Ovary (tissue), 9 donors: ENCODE data around the gene FAM234B. TPM values are rescaled to one million over a fixed set of nuclear protein-coding genes. Genes with fewer than 3 reads are reported as not detected.

Experiments used
- DNase-seq, 5 donors: peaks; one replicate each; pipeline ENCODE4 v3.0.0-alpha.2; 2019 to 2020
- H3K27ac ChIP-seq, 2 donors: fragments of 200-600 bp; one replicate each; pipeline versions ENCODE4 v1.5.1 to v1.8.0; 2019 to 2022
- H3K27me3 ChIP-seq: fragments of 200-600 bp; one replicate; pipeline ENCODE4 v1.8.0; 2022
- H3K36me3 ChIP-seq: fragments of 200-600 bp; sonication (generic); one replicate; pipeline ENCODE4 v1.5.1; 2019
- H3K4me1 ChIP-seq: one replicate; pipeline ENCODE4 v1.8.1; 2013; ENCODE audit warnings: mild to moderate bottlenecking, moderate library complexity; ENCODE audit not compliant: insufficient read depth
- H3K4me3 ChIP-seq: fragments of 200-600 bp; sonication (generic); one replicate; pipeline ENCODE4 v1.5.1; 2017
- H3K9me3 ChIP-seq, 2 donors: fragments of 200-600 bp in 1 of 2; sonication (generic) in 1 of 2; one replicate each; pipeline versions ENCODE4 v1.5.1 to v1.8.1; 2013 to 2019; ENCODE audit warnings: mild to moderate bottlenecking in 1 of 2, moderate library complexity in 1 of 2
- EP300 ChIP-seq: sonication (generic); formaldehyde crosslinking; IDR thresholded peaks from one replicate; pipeline ENCODE4 v1.6.1; 2017; ENCODE audit warnings: antibody characterized with exemption
- POLR2A ChIP-seq: fragments of 450-650 bp; IDR thresholded peaks from one replicate; pipeline ENCODE4 v1.6.1; 2017; ENCODE audit warnings: antibody characterized with exemption, mild to moderate bottlenecking, moderate library complexity
- WGBS, 3 donors: extraction: QIAGEN DNeasy Blood & Tissue Kit in 1 of 3; methylation state at CpG; one replicate each; pipeline versions ENCODE4 v1.1.5 to v1.1.7; 2013 to 2017; 5-methylcytosine and 5-hydroxymethylcytosine counted together
- intact Hi-C, 4 donors: fragments of 100-400 bp; cut with DNase I; formaldehyde crosslinking; loops; one replicate each; pipeline versions ENCODE4 v1.11.0 to v1.15.1; 2022 to 2023
- polyA plus RNA-seq, 2 donors: library from polyadenylated mRNA; stranded (reverse); fragments of 200-250 nt in 1 of 2; fragments of 350-450 nt in 1 of 2; fragmentation: Illumina TruSeq in 1 of 2; extraction: RNeasy Lipid Tissue Mini Kit (QIAGEN cat#74804) in 1 of 2; gene quantifications; one replicate each; pipeline ENCODE4 v1.2.3, GENCODE V29; 2013 to 2014
- total RNA-seq, 7 donors: library from RNA; depleted of rRNA in 2 of 7; stranded (reverse); fragments of >200 nt in 2 of 7; fragmentation: NEBNext Ultra II Directional in 3 of 7; extraction: Animal tissue kit (Norgen Biotek cat#: 25700) in 3 of 7; gene quantifications; one replicate each; pipeline versions ENCODE4 v1.1.0 to v1.2.4, GENCODE V29; 2016 to 2023
- TF ChIP-seq, protein P1 (sequence below), 3 donors: fragments of 450-650 bp in 2 of 3; fragments of 200-600 bp in 1 of 3; IDR thresholded peaks; one replicate each; pipeline versions ENCODE4 v1.5.1 to v1.8.0; 2016 to 2022; ENCODE audit warnings: antibody characterized with exemption in 3 of 3, mild to moderate bottlenecking in 1 of 3
- donor health status: DM: no; HTN: no; CAD: no; lungs with moderate emphysema.
- donor health status: DM: no; HTN: no; CAD: no.
- donor health status: Bipolar disorder and iron deficiency.
- donor health status: DM: yes; HTN: yes; CAD: no.
- donor health status: DM: no; HTN: no; CAD: no.
- donor health status: DM: yes; HTN: yes; CAD: no.

The FAM234B gene
- total and polyA plus RNA-seq, 9 donors = 2.1 to 9.4 (median 5.7) TPM

DNA sequence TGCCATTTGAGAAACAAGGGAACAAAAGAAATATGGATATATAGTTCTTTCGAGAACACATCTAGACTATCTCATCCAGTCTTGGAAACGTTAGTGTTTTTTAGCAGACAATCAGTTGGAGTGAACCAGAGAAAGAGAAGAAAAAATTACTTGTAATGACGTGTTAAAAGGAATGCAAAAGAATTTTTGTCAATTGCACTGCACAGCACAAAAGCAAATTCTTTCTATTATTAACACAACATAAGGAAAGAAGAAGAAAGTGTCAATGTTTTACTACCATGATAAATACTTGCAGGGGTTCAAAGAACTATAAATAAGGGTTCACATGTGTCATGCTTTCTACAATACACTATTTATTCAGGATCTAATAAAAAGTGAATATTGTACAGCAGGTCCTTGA lies 86.8 kb downstream of the FAM234B start:
- Histone ChIP-seq H3K36me3 (no peaks in the 10 kb centered on the region), H3K27ac (no peak overlapping the region), H3K9me3 (no peaks in the 10 kb centered on the region), H3K4me3 (no peak overlapping the region), H3K4me1 (peaks cover 5% of the 10 kb centered on the region), H3K27me3 (no peaks in the 10 kb centered on the region)
- intact Hi-C loops = no loop called here
- no peak for DNase-seq
- no peak for TF ChIP-seq POLR2A
- TF ChIP-seq, protein P1, sequence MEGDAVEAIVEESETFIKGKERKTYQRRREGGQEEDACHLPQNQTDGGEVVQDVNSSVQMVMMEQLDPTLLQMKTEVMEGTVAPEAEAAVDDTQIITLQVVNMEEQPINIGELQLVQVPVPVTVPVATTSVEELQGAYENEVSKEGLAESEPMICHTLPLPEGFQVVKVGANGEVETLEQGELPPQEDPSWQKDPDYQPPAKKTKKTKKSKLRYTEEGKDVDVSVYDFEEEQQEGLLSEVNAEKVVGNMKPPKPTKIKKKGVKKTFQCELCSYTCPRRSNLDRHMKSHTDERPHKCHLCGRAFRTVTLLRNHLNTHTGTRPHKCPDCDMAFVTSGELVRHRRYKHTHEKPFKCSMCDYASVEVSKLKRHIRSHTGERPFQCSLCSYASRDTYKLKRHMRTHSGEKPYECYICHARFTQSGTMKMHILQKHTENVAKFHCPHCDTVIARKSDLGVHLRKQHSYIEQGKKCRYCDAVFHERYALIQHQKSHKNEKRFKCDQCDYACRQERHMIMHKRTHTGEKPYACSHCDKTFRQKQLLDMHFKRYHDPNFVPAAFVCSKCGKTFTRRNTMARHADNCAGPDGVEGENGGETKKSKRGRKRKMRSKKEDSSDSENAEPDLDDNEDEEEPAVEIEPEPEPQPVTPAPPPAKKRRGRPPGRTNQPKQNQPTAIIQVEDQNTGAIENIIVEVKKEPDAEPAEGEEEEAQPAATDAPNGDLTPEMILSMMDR (IDR thresholded peaks at IDR 0.05) = no peak
- no peak for TF ChIP-seq EP300
- 14 to 20% (median 16%) methylated on average over 3 of the region's 3 CpGs for WGBS, 3 donors

Other genes starting within 250 kb of the FAM234B start
- gene DDX47, start 231.0 kb upstream of the FAM234B start, total RNA-seq = 10 to 100 TPM; 45.6 to 59.8 (median 52.3) TPM
- 10 to 100 TPM; 38.6 to 71.7 TPM for gene DDX47, start 231.0 kb upstream of the FAM234B start, polyA plus RNA-seq
- 10 to 100 TPM; 24.1 to 71.5 (median 43.5) TPM for gene GPRC5A, start 152.8 kb upstream of the FAM234B start, total RNA-seq
- 1 to 10 TPM; 6.5 to 8.5 TPM for gene GPRC5A, start 152.8 kb upstream of the FAM234B start, polyA plus RNA-seq
- under 1 TPM in 1 of 7 donors, not detected in 6; 0.37 TPM for gene GPRC5D, start 92.2 kb upstream of the FAM234B start, total RNA-seq
- under 1 TPM in 1 of 2 donors, not detected in 1; 0.22 TPM for gene GPRC5D, start 92.2 kb upstream of the FAM234B start, polyA plus RNA-seq
- gene HEBP1, start 44.1 kb upstream of the FAM234B start, total RNA-seq = 100 to 1,000 TPM in 2 of 7 donors, 10 to 100 TPM in 5; 31.6 to 102 (median 83.7) TPM
- 100 to 1,000 TPM in 1 of 2 donors, 10 to 100 TPM in 1; 90.2 to 150 TPM for gene HEBP1, start 44.1 kb upstream of the FAM234B start, polyA plus RNA-seq
- gene GSG1, start 59.3 kb downstream of the FAM234B start, total RNA-seq = not detected
- under 1 TPM; 0.33 to 0.43 TPM for gene GSG1, start 59.3 kb downstream of the FAM234B start, polyA plus RNA-seq
- 100 to 1,000 TPM in 1 of 7 donors, 10 to 100 TPM in 6; 30.5 to 113 (median 64.1) TPM for gene EMP1, start 152.3 kb downstream of the FAM234B start, total RNA-seq
- 100 to 1,000 TPM in 1 of 2 donors, 10 to 100 TPM in 1; 21.3 to 116 TPM for gene EMP1, start 152.3 kb downstream of the FAM234B start, polyA plus RNA-seq